Left renal pelvis (tissue), 4 donors: Measurements from ENCODE around the gene GPSM1. TPM values are rescaled to one million over a fixed set of nuclear protein-coding genes. Genes with fewer than 3 reads are reported as not detected.

ENCODE experiments used
- DNase-seq, 4 donors: peaks; one replicate each; pipeline ENCODE4 v3.0.0-alpha.2; 2013; ENCODE audit warnings: low read depth in 4 of 4, low spot score in 3 of 4
- polyA plus RNA-seq, 4 donors: library from polyadenylated mRNA; unstranded; fragments of 120-200 nt; gene quantifications; one replicate each; pipeline ENCODE4 v1.2.1, GENCODE V29; 2013; ENCODE audit not compliant: insufficient read length in 4 of 4

GPSM1 gene
- polyA plus RNA-seq, 4 donors, result 24.3 to 46.1 (median 29.6) TPM

DNA sequence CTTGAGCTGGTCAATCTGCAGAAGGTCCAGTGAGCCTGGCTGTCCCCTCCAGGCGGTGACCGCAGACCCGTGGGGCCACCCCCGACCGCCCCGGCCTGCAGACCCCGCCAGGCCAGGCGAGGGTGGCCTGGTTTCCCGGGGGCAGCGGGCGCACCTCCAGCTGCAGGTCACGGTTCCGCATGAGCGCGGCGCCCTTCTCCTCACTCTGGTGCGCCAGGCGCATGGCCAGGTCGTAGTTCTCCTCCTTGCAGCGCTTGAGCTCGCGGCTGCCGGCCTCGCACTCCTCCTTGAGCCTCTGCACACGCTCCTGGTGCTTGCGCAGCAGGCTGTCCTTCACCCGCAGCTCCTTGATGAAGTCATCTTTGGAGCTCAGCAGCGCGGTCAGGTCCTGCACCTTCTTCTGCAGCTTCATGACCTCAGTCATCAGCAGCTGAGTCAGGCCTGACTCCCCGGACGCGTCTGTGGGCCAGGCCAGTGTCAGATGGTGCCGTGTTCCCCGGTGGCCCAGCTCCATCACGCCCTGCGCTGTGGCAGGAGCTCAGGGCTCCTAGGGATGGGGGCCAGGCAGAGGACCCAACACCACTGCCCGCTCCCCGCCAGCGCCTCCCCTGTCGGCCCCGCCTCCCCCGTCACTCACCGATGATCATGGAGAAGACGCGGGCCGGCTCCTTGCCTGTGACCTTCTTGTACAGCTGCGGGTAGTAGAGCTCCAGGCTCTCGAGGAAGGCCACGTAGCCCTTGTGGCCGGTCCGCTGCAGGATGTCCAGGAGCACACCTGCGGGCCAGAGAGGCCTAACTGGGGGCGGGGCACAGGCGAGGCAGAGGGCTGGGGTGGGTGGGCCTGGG lies 43.6 kb downstream of the GPSM1 start:
- DNase-seq, result no peak

- DNase-seq, result no peak
Measured at GRCh38 chr9:136371533-136371880, 44.2 kb downstream of the GPSM1 start.

- DNase-seq, result no peak
Measured at GRCh38 chr9:136372006-136372405, 44.7 kb downstream of the GPSM1 start.

- DNase-seq, result peak in 3 of 4 donors; percentile 44 to 51 (median 47)
Measured at GRCh38 chr9:136372561-136373299, 45.4 kb downstream of the GPSM1 start.

DNA sequence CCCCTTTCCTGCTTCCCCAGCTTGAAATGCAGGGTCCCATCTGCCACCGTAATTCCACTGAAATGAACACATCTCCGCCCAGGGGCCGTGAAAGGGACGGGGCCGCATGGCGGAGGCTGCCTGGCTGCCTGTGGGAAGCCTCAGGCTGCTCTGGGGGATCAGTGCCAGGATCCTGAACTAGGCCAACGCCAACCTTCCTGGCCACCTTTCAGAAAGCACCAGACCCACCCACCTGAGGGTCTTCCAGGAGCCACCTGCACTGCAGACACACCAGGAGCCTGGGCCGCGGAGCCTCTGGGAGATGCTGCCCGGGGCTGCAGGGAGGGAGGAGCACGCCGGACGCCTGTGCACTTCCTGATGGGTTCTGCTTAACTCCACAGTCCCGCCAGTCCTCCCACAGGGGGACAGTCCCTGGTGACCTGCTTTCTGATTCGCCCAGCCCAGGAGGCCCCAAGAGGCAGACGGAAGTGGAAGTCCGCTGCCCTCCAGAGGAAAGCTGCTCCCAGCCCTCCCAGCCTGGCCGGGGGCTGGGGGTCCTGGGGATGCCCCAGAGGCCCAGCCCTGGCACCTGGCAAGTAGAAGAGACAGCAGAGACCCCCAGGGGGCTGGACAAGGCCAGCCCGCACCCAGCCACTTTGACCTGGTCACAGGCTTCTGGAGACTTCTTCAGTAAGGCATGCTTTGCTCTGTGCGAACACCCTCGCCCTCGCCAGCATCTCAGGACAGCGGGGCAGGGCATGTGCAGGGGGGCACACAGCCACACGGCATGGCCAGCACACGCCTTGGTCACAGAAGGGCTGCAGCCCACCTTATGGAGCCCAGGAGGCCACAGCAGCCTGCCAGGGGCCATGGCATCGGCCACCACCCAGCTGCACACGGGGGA lies 46.2 kb downstream of the GPSM1 start, which contains the start of gene CARD9:
TSS of gene CARD9 (minus strand) at position 370 of the 883 bp plus-strand sequence. CDS start 1,591 bp downstream, outside the sequence.
- DNase-seq, result no peak

- no peak for DNase-seq
Measured at GRCh38 chr9:136374183-136374575, 46.8 kb downstream of the GPSM1 start.

GRCh38 chr9:136375096-136375495 lies 47.8 kb downstream of the GPSM1 start:
- no peak for DNase-seq

DNA sequence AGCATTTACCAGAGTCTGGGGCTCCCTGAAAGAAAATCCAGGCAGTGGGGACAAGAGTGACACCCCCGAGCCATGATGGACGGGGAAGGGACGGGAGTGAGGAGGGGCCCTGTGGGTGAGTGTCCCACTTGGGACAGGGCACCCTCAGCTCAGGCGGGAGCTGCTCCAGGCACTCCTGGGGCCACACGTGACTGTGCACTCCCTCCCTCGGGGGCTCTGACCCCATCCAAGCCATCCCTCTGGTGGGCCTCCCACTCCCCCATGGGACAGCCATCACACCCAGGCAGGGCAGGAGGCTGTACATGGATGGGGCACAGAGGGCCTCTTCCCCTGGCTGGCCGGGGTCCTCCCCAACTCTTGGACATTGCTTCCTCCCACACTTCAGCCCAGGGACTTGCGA lies 49.1 kb downstream of the GPSM1 start:
- DNase-seq, result no peak

GRCh38 chr9:136377341-136378169 lies 50.2 kb downstream of the GPSM1 start:
- no peak for DNase-seq

GRCh38 chr9:136378170-136379002 lies 51.0 kb downstream of the GPSM1 start:
- no peak for DNase-seq

- no peak for DNase-seq
Measured at GRCh38 chr9:136379003-136379287, 51.6 kb downstream of the GPSM1 start.

GRCh38 chr9:136379401-136379800 lies 52.1 kb downstream of the GPSM1 start:
- DNase-seq, result no peak

- DNase-seq, result no peak
Measured at GRCh38 chr9:136379891-136380290, 52.6 kb downstream of the GPSM1 start.

- DNase-seq, result no peak
Measured at GRCh38 chr9:136380381-136380780, 53.0 kb downstream of the GPSM1 start.

- DNase-seq, result no peak
Measured at GRCh38 chr9:136381311-136381710, 54.0 kb downstream of the GPSM1 start.

- DNase-seq, result no peak
Measured at GRCh38 chr9:136381966-136382513, 54.7 kb downstream of the GPSM1 start.

- DNase-seq, result no peak
Measured at GRCh38 chr9:136383436-136383835, 56.1 kb downstream of the GPSM1 start.

DNA sequence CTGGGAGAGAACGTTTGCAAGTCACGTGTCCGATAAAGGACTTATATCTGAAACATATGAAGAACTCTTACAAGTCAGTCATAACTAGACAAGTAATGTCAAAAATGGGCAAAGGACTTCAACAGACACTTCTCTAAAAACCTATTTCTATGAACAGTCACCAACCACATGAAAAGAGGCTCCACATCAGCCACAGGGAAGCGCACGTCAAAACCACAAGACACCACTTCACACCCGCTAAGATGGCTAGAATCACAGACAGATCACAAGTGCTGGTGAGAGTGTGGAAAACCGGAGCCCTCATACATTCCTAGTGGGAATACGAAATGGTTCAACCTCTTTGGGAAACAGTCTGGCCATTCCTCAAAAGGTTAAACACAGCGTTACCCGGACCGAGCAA lies 57.7 kb downstream of the GPSM1 start:
- DNase-seq, result no peak

DNA sequence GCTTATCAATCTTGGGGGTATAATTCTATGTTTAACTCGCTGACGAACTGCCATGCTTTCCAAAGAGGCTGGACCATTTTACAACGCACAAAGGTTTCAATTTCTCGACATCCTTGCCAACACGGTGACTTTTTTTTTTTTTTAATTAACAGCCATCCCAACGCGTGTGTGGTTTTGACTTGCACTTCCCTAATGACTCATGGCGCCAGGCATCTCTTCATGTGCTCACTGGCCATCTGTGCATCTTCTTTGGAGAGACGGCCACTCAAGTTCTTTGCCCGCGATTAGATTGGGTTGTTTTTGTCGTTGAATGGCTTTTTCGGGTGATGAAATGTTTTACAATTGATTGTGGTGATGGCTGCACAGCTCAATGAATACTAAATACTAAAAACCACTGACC lies 58.7 kb downstream of the GPSM1 start:
- DNase-seq, result no peak
